ENCODE data around the gene SIVA1. TPM values are rescaled to one million over a fixed set of nuclear protein-coding genes. Genes with fewer than 3 reads are reported as not detected.
A peak's percentile ranks its signal among the peaks of the same experiment; 100 is the strongest.

The SIVA1 gene
- total and polyA plus RNA-seq, 7 experiments from 2014 or later = 61.4 to 276 (median 91.6) TPM

DNA sequence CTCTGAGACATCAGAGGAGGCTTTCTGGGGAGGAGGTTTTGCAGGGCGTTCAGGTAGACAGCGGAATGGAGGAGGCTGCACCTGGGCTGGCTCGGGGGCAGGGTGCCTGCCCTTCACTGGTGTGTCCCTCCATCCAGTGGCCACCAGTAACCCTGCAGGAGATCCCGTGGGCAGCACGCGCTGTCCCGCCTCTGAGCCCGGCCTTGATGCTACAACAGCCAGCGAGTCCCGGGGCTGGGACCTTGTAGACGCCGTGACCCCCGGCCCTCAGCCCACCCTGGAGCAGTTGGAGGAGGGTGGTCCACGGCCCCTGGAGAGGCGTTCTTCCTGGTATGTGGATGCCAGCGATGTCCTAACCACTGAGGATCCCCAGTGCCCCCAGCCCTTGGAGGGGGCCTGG is 38.9 kb upstream of the SIVA1 start:
- no peak for ATAC-seq
- peaks cover 0 to 75% (median 7%) of the 10 kb centered on the region in 3 experiments for H3K36me3 ChIP-seq (ENCODE audit: control insufficient read depth in 2 of 3, insufficient read depth in 3 of 3, low read length in 3 of 3)
- CTCF ChIA-PET = no interaction called here
- intact Hi-C loops (cut with micrococcal nuclease) = no loop called here
- POLR2A ChIA-PET = no interaction called here
- H3K9me3 ChIP-seq (ENCODE audit: control insufficient read depth in 2 of 3, low read length in 3 of 3) = no peaks in the 10 kb centered on the region
- no peak overlapping the region for H3K4me3 Mint-ChIP-seq
- H3K4me3 ChIP-seq (ENCODE audit: low read length) = no peak overlapping the region
- H3K4me1 ChIP-seq (ENCODE audit: control insufficient read depth in 2 of 2, insufficient read depth in 2 of 2, low read length in 2 of 2) = no peaks in the 10 kb centered on the region
- no peaks in the 10 kb centered on the region for H3K27me3 ChIP-seq (ENCODE audit: control insufficient read depth in 2 of 2, insufficient read depth in 2 of 2, low read length in 2 of 2)
- H3K9me3 Mint-ChIP-seq = no peaks in the 10 kb centered on the region
- DNase-seq = no peak
- no peak overlapping the region for H3K27ac Mint-ChIP-seq
- H3K36me3 Mint-ChIP-seq = peaks cover 0 to 8% (median 3%) of the 10 kb centered on the region in 5 donors
- no peaks in the 10 kb centered on the region for H3K27me3 Mint-ChIP-seq
- H3K4me1 Mint-ChIP-seq = peaks cover 0 to 4% (median 0%) of the 10 kb centered on the region in 7 donors
- no peak overlapping the region for H3K27ac ChIP-seq (ENCODE audit: low read depth, low read length)

DNA sequence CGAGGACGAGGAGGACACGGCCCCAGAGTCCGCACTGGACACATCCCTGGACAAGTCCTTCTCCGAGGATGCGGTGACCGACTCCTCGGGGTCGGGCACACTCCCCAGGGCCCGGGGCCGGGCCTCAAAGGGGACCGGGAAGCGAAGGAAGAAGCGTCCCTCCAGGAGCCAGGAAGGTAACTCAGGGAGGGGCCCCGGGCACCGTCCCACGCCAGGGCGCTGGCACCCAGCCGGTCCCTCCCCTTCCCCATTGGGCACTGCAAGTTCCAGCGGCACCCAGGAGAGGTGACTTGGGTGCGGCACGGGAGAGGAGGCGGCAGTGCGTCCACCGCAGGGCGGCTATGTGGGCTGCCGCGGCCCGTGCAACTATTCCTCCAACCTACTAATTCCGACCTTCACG is 38.3 kb upstream of the SIVA1 start:
- intact Hi-C loops (cut with micrococcal nuclease) = no loop called here
- Histone ChIP-seq H3K4me3 (ENCODE audit: low read length) (no peak overlapping the region), H3K27me3 (ENCODE audit: control insufficient read depth in 2 of 2, insufficient read depth in 2 of 2, low read length in 2 of 2) (no peaks in the 10 kb centered on the region), H3K9me3 (ENCODE audit: control insufficient read depth in 2 of 3, low read length in 3 of 3) (no peaks in the 10 kb centered on the region), H3K27ac (ENCODE audit: low read depth, low read length) (no peak overlapping the region), H3K36me3 (ENCODE audit: control insufficient read depth in 2 of 3, insufficient read depth in 3 of 3, low read length in 3 of 3) (peaks cover 0 to 78% (median 7%) of the 10 kb centered on the region in 3 experiments), H3K4me1 (ENCODE audit: control insufficient read depth in 2 of 2, insufficient read depth in 2 of 2, low read length in 2 of 2) (no peaks in the 10 kb centered on the region)
- Mint-ChIP-seq H3K27me3 (no peaks in the 10 kb centered on the region), H3K27ac (no peak overlapping the region), H3K4me3 (no peak overlapping the region), H3K36me3 (peaks cover 0 to 8% (median 3%) of the 10 kb centered on the region in 5 donors), H3K9me3 (no peaks in the 10 kb centered on the region), H3K4me1 (peaks cover 0 to 4% (median 0%) of the 10 kb centered on the region in 7 donors)
- ChIA-PET POLR2A (no interaction called here), CTCF (no interaction called here)
- DNase-seq = no peak
- ATAC-seq = no peak

DNA sequence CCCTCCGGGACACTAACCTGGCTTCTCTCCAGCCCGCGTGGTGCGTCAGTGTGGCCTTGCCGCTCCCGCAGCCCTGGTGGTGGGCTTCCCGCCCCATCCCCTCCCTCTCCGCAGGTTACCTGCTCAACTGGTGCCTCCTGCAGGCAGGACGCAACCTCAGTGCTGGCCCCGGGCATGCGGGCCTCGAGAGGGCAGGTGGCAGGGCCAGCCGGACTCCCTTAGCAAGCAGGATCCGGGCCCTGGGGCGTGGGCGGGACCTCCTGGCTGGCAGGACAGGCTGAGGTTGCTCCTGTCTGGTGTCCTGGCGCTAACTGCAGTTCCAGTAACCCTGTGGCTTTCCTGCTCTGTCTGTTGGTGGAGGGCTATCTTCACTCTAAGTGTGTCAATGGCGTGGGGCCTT is 37.5 kb upstream of the SIVA1 start:
- no peak overlapping the region for H3K4me3 ChIP-seq (ENCODE audit: low read length)
- no peaks in the 10 kb centered on the region for H3K9me3 Mint-ChIP-seq
- no peaks in the 10 kb centered on the region for H3K4me1 ChIP-seq (ENCODE audit: control insufficient read depth in 2 of 2, insufficient read depth in 2 of 2, low read length in 2 of 2)
- intact Hi-C loops (cut with micrococcal nuclease) = no loop called here
- peaks cover 0 to 70% (median 7%) of the 10 kb centered on the region in 3 experiments for H3K36me3 ChIP-seq (ENCODE audit: control insufficient read depth in 2 of 3, insufficient read depth in 3 of 3, low read length in 3 of 3)
- no peaks in the 10 kb centered on the region for H3K9me3 ChIP-seq (ENCODE audit: control insufficient read depth in 2 of 3, low read length in 3 of 3)
- no peak overlapping the region for H3K27ac Mint-ChIP-seq
- ChIA-PET POLR2A (no interaction called here), CTCF (no interaction called here)
- no peak for ATAC-seq
- no peak for DNase-seq
- no peaks in the 10 kb centered on the region for H3K27me3 ChIP-seq (ENCODE audit: control insufficient read depth in 2 of 2, insufficient read depth in 2 of 2, low read length in 2 of 2)
- no peak overlapping the region for H3K27ac ChIP-seq (ENCODE audit: low read depth, low read length)
- peaks cover 0 to 7% (median 0%) of the 10 kb centered on the region in 7 donors for H3K4me1 Mint-ChIP-seq
- H3K4me3 Mint-ChIP-seq = no peak overlapping the region
- peaks cover 0 to 9% (median 0%) of the 10 kb centered on the region in 5 donors for H3K36me3 Mint-ChIP-seq
- H3K27me3 Mint-ChIP-seq = no peaks in the 10 kb centered on the region

DNA sequence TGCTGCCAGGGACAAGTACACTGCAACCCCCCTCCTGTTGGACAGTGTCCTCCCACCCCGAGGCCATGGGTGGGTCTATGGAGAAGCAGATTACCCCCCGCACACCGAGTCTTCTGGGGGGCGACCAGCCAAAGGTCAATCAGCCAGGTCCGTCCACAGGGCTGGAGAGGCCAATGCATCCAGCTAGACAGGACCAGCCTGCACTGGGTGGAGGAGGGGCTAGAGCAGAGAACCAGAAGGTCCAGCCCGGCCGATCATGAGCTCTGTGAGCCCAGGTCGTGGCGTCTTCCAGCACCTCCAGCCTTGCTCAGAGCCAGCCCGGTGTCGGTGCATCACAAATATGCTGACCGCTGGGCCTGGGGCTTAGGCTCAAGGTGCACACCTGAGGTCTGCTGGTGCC is 37.1 kb upstream of the SIVA1 start:
- Mint-ChIP-seq H3K36me3 (peaks cover 0 to 8% (median 0%) of the 10 kb centered on the region in 5 donors), H3K27me3 (no peaks in the 10 kb centered on the region), H3K27ac (peak overlapping the region in 1 of 9 donors; percentile 36), H3K4me3 (no peak overlapping the region), H3K4me1 (peaks cover 0 to 7% (median 0%) of the 10 kb centered on the region in 7 donors), H3K9me3 (no peaks in the 10 kb centered on the region)
- Histone ChIP-seq H3K27ac (ENCODE audit: low read depth, low read length) (no peak overlapping the region), H3K4me1 (ENCODE audit: control insufficient read depth in 2 of 2, insufficient read depth in 2 of 2, low read length in 2 of 2) (no peaks in the 10 kb centered on the region), H3K9me3 (ENCODE audit: control insufficient read depth in 2 of 3, low read length in 3 of 3) (no peaks in the 10 kb centered on the region), H3K27me3 (ENCODE audit: control insufficient read depth in 2 of 2, insufficient read depth in 2 of 2, low read length in 2 of 2) (no peaks in the 10 kb centered on the region), H3K36me3 (ENCODE audit: control insufficient read depth in 2 of 3, insufficient read depth in 3 of 3, low read length in 3 of 3) (peaks cover 0 to 66% (median 7%) of the 10 kb centered on the region in 3 experiments), H3K4me3 (ENCODE audit: low read length) (no peak overlapping the region)
- intact Hi-C loops (cut with micrococcal nuclease) = no loop called here
- CTCF ChIA-PET = no interaction called here
- DNase-seq (no peak), ATAC-seq (no peak)
- POLR2A ChIA-PET = no interaction called here

DNA sequence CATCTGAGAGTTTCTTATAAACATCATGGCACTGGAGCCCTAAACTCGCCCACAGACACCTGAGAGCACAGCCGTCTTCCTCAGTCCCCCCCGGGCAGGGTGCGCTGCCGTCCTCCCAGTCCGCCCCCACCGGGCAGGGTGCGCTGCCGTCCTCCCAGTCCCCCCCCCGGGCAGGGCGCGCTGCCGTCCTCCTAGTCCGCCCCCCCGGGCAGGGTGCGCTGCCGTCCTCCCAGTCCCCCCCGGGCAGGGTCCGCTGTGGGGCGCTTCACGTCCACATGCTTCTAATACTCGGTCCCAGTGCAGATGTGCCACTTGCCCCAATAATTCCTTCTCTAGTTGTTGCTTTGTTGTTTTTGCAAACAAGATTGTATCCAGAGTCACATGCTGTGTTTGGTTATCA is 35.8 kb upstream of the SIVA1 start:
- CTCF ChIA-PET = no interaction called here
- DNase-seq (no peak), ATAC-seq (no peak)
- no peaks in the 10 kb centered on the region for H3K4me1 ChIP-seq (ENCODE audit: control insufficient read depth in 2 of 2, insufficient read depth in 2 of 2, low read length in 2 of 2)
- Mint-ChIP-seq H3K36me3 (peaks cover 0 to 8% (median 0%) of the 10 kb centered on the region in 5 donors), H3K4me3 (no peak overlapping the region), H3K9me3 (no peaks in the 10 kb centered on the region), H3K27ac (peak overlapping the region in 1 of 9 donors; percentile 37), H3K27me3 (no peaks in the 10 kb centered on the region), H3K4me1 (peaks cover 0 to 7% (median 0%) of the 10 kb centered on the region in 7 donors)
- POLR2A ChIA-PET = no interaction called here
- no peak overlapping the region for H3K4me3 ChIP-seq (ENCODE audit: low read length)
- no peaks in the 10 kb centered on the region for H3K27me3 ChIP-seq (ENCODE audit: control insufficient read depth in 2 of 2, insufficient read depth in 2 of 2, low read length in 2 of 2)
- intact Hi-C loops (cut with micrococcal nuclease) = no loop called here
- no peak overlapping the region for H3K27ac ChIP-seq (ENCODE audit: low read depth, low read length)
- no peaks in the 10 kb centered on the region for H3K9me3 ChIP-seq (ENCODE audit: control insufficient read depth in 2 of 3, low read length in 3 of 3)
- peaks cover 0 to 53% (median 7%) of the 10 kb centered on the region in 3 experiments for H3K36me3 ChIP-seq (ENCODE audit: control insufficient read depth in 2 of 3, insufficient read depth in 3 of 3, low read length in 3 of 3)

DNA sequence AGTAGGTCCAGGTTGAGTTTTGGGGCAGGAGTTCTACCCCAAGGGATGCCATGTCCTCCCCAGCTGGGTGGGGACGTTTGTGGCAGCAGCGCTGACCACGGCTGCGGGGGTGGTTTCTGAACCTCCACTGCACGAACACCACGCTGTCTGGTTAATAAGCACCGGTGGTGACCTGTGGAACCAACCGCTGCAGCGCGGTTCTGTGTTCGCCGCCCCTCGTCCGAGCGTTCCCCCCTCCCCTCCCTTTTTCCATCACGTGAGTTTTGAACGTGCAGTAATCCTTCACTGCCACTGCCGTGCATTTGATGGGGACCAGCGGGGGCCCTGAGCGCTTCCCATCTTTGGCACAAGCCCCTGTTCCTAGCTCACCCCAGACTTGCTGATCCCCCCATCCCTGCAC is 35.3 kb upstream of the SIVA1 start:
- Histone ChIP-seq H3K9me3 (ENCODE audit: control insufficient read depth in 2 of 3, low read length in 3 of 3) (no peaks in the 10 kb centered on the region), H3K4me1 (ENCODE audit: control insufficient read depth in 2 of 2, insufficient read depth in 2 of 2, low read length in 2 of 2) (no peaks in the 10 kb centered on the region), H3K36me3 (ENCODE audit: control insufficient read depth in 2 of 3, insufficient read depth in 3 of 3, low read length in 3 of 3) (peaks cover 0 to 48% (median 7%) of the 10 kb centered on the region in 3 experiments), H3K4me3 (ENCODE audit: low read length) (no peak overlapping the region), H3K27ac (ENCODE audit: low read depth, low read length) (no peak overlapping the region), H3K27me3 (ENCODE audit: control insufficient read depth in 2 of 2, insufficient read depth in 2 of 2, low read length in 2 of 2) (no peaks in the 10 kb centered on the region)
- peaks cover 0 to 8% (median 0%) of the 10 kb centered on the region in 5 donors for H3K36me3 Mint-ChIP-seq
- H3K9me3 Mint-ChIP-seq = no peaks in the 10 kb centered on the region
- no peak overlapping the region for H3K4me3 Mint-ChIP-seq
- ChIA-PET CTCF (interaction anchor here (1.0 kb wide), 1 partner anchor 23 kb away, joined by 3 read pairs; no protein-coding TSS in a partner anchor), POLR2A (no interaction called here)
- ATAC-seq = no peak
- no peaks in the 10 kb centered on the region for H3K27me3 Mint-ChIP-seq
- no peak for DNase-seq
- intact Hi-C loops (cut with micrococcal nuclease) = no loop called here
- H3K27ac Mint-ChIP-seq = peak overlapping the region in 1 of 9 donors; percentile 37
- H3K4me1 Mint-ChIP-seq = peaks cover 0 to 7% (median 0%) of the 10 kb centered on the region in 7 donors

DNA sequence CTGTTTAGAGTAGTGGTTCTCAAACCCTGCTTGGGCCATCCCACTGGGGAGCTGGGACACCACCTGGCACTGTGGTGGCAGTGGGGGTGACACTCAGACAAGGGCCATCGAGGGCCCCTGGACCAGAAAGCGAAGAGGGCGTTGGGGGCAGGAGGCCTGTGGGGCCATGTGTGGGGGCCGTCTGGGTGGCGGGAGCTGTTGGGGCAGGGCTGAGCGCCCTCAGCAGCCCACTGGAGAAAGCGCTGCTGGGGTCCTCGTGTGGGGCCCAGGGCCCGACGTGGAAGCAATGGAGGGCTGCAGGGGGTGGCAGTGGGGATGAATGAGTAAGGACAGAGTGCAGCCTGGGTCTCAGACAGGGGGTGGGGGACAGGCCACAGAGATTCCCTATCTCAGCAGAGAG is 34.8 kb upstream of the SIVA1 start:
- Mint-ChIP-seq H3K36me3 (peaks cover 0 to 8% (median 0%) of the 10 kb centered on the region in 5 donors), H3K4me3 (no peak overlapping the region), H3K27ac (no peak overlapping the region), H3K9me3 (no peaks in the 10 kb centered on the region), H3K4me1 (peaks cover 0 to 7% (median 0%) of the 10 kb centered on the region in 7 donors), H3K27me3 (no peaks in the 10 kb centered on the region)
- no peak overlapping the region for H3K27ac ChIP-seq (ENCODE audit: low read depth, low read length)
- ATAC-seq (no peak), DNase-seq (no peak)
- H3K9me3 ChIP-seq (ENCODE audit: control insufficient read depth in 2 of 3, low read length in 3 of 3) = no peaks in the 10 kb centered on the region
- H3K4me3 ChIP-seq (ENCODE audit: low read length) = no peak overlapping the region
- intact Hi-C loops (cut with micrococcal nuclease) = no loop called here
- H3K4me1 ChIP-seq (ENCODE audit: control insufficient read depth in 2 of 2, insufficient read depth in 2 of 2, low read length in 2 of 2) = no peaks in the 10 kb centered on the region
- ChIA-PET POLR2A (no interaction called here), CTCF (interaction anchor here (1.0 kb wide), 1 partner anchor 23 kb away, joined by 3 read pairs; no protein-coding TSS in a partner anchor)
- H3K36me3 ChIP-seq (ENCODE audit: control insufficient read depth in 2 of 3, insufficient read depth in 3 of 3, low read length in 3 of 3) = peaks cover 0 to 43% (median 7%) of the 10 kb centered on the region in 3 experiments
- H3K27me3 ChIP-seq (ENCODE audit: control insufficient read depth in 2 of 2, insufficient read depth in 2 of 2, low read length in 2 of 2) = no peaks in the 10 kb centered on the region

Data from naive thymus-derived CD4-positive, alpha-beta T cell (primary cell).